Neural progenitor cell (in vitro differentiated cells): Measurements from ENCODE around the gene SMPDL3B.

Experiments used
- EZH2 ChIP-seq: fragments of 200-600 bp; sonication (generic); IDR thresholded peaks from 2 replicates; pipeline ENCODE4 v1.6.1; 2017; ENCODE audit warnings: antibody characterized with exemption, mild to moderate bottlenecking, moderate library complexity
- EZH2phosphoT487 ChIP-seq: fragments of 200-600 bp; sonication (generic); IDR thresholded peaks from 2 replicates; pipeline ENCODE4 v1.6.1; 2017; ENCODE audit warnings: antibody characterized with exemption
- TF ChIP-seq, protein P1 (sequence below): fragments of 200-600 bp; sonication (generic); IDR thresholded peaks from 2 replicates; pipeline ENCODE4 v1.5.1; 2017; ENCODE audit warnings: antibody characterized with exemption, mild to moderate bottlenecking

DNA sequence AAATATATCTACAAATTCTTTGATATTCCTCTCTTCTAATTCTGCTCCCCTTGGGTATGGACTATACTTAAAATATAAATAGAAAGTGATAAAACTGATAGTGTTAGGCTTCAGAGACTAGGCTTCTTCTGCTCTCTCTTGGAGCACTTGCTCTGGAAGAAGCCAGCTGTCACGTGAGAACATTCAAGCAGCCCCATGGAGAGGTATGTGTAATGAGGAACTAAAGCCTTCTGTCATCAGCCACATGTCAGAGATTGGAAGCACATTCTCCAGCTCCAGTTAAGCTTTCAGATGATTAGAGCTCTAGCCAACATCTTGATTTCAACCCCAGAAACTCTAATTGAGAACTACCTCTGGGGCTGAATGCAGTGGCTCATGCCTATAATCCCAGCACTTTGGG is 59.3 kb downstream of the SMPDL3B start:
- TF ChIP-seq, protein P1, sequence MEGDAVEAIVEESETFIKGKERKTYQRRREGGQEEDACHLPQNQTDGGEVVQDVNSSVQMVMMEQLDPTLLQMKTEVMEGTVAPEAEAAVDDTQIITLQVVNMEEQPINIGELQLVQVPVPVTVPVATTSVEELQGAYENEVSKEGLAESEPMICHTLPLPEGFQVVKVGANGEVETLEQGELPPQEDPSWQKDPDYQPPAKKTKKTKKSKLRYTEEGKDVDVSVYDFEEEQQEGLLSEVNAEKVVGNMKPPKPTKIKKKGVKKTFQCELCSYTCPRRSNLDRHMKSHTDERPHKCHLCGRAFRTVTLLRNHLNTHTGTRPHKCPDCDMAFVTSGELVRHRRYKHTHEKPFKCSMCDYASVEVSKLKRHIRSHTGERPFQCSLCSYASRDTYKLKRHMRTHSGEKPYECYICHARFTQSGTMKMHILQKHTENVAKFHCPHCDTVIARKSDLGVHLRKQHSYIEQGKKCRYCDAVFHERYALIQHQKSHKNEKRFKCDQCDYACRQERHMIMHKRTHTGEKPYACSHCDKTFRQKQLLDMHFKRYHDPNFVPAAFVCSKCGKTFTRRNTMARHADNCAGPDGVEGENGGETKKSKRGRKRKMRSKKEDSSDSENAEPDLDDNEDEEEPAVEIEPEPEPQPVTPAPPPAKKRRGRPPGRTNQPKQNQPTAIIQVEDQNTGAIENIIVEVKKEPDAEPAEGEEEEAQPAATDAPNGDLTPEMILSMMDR = no peak
- no peak for TF ChIP-seq EZH2
- no peak for TF ChIP-seq EZH2phosphoT487
